B cell (primary cell): ENCODE results near the gene CCDC183. TPM values are rescaled to one million over a fixed set of nuclear protein-coding genes. Genes with fewer than 3 reads are reported as not detected.

Experiments used
- ATAC-seq: fragments of 200-7000 bp; cut with Tn5 transposase; one replicate; pipeline ENCODE4 v1.10.0; 2021; ENCODE audit warnings: low read depth, mild to moderate bottlenecking, moderate number of reproducible peaks, moderate library complexity
- CTCF ChIA-PET: fragments of 350-600 bp; sonication (Branson Sonifier 250); formaldehyde crosslinking; loops from one replicate; lab custom pipeline; 2021; ENCODE audit warnings: antibody characterized with exemption, inconsistent platforms; lab: Charles Lee
- POLR2A ChIA-PET: fragments of 350-600 bp; sonication (Branson Sonifier 250); formaldehyde crosslinking; loops from one replicate; lab custom pipeline; 2021; ENCODE audit warnings: antibody characterized with exemption; lab: Charles Lee
- DNase-seq: peaks from one replicate; pipeline ENCODE4 v3.0.0; 2013
- H2AFZ ChIP-seq: 2 replicates; pipeline ENCODE4 v1.6.1; 2012; ENCODE audit warnings: mild to moderate bottlenecking, low read depth, low read length; ENCODE audit not compliant: insufficient read depth, poor library complexity, severe bottlenecking
- H3K27ac ChIP-seq, 2 donors: 1 replicate in 1 of 2; 2 replicates in 1 of 2; pipeline ENCODE4 v1.5.1; 2012 to 2013; ENCODE audit warnings: low read length in 2 of 2, mild to moderate bottlenecking in 2 of 2, moderate library complexity in 1 of 2
- H3K27me3 ChIP-seq, 4 experiments: fragments of 200-600 bp in 1 of 4; sonication (generic) in 1 of 4; replicated peaks in 1 of 4; 1 replicate in 2 of 4; 2 replicates in 2 of 4; pipeline versions ENCODE4 v1.6.1 to v1.7.0; 2013 to 2016; ENCODE audit warnings: low read length in 3 of 4, mild to moderate bottlenecking in 2 of 4, mixed read lengths in 1 of 4, moderate library complexity in 1 of 4; ENCODE audit not compliant: insufficient read depth in 4 of 4, control insufficient read depth in 3 of 4; ENCODE audit errors: control extremely low read depth in 1 of 4
- H3K36me3 ChIP-seq, 2 experiments: replicated peaks in 1 of 2; 1 replicate in 1 of 2; 2 replicates in 1 of 2; pipeline versions ENCODE4 v1.6.1 to v1.7.1; 2013; ENCODE audit warnings: low read length in 1 of 2; ENCODE audit not compliant: insufficient read depth in 2 of 2, control insufficient read depth in 1 of 2; ENCODE audit errors: control extremely low read depth in 1 of 2, extremely low read depth in 1 of 2
- H3K4me1 ChIP-seq, 2 donors: fragments of 200-600 bp in 1 of 2; sonication (generic) in 1 of 2; 1 replicate in 1 of 2; 2 replicates in 1 of 2; pipeline versions ENCODE4 v1.5.1 to v1.6.1; 2013 to 2017; ENCODE audit warnings: low read length in 2 of 2; ENCODE audit not compliant: control insufficient read depth in 2 of 2, insufficient read depth in 2 of 2
- H3K4me2 ChIP-seq: replicated peaks from 2 replicates; pipeline ENCODE3; 2012; ENCODE audit warnings: mild to moderate bottlenecking, low read depth, low read length; ENCODE audit not compliant: poor library complexity, severe bottlenecking
- H3K4me3 ChIP-seq, 5 experiments: fragments of 200-600 bp in 1 of 5; sonication (generic) in 1 of 5; 1 replicate in 3 of 5; 2 replicates in 2 of 5; pipeline versions ENCODE4 v1.5.1 to v1.7.0; 2011 to 2016; ENCODE audit warnings: low read length in 4 of 5, mild to moderate bottlenecking in 4 of 5, low read depth in 2 of 5, control low read depth in 1 of 5, moderate library complexity in 1 of 5; ENCODE audit not compliant: insufficient read depth in 1 of 5; ENCODE audit errors: control extremely low read depth in 1 of 5, extremely low read depth in 1 of 5
- H3K79me2 ChIP-seq: fragments of 200-600 bp; sonication (generic); one replicate; pipeline ENCODE4 v1.6.0; 2016; ENCODE audit warnings: low read length; ENCODE audit not compliant: control insufficient read depth, insufficient read depth
- H3K9ac ChIP-seq: fragments of 200-600 bp; sonication (generic); 2 replicates; pipeline ENCODE4 v1.6.1; 2017; ENCODE audit warnings: mild to moderate bottlenecking, low read length, moderate library complexity
- H3K9me3 ChIP-seq, 3 donors: one replicate each; pipeline versions ENCODE4 v1.6.1 to v1.7.1; 2013; ENCODE audit warnings: low read length in 2 of 3; ENCODE audit not compliant: control insufficient read depth in 2 of 3, insufficient read depth in 1 of 3; ENCODE audit errors: control extremely low read depth in 1 of 3
- H4K20me1 ChIP-seq: 2 replicates; pipeline ENCODE4 v1.6.0; 2012; ENCODE audit warnings: mild to moderate bottlenecking, low read length; ENCODE audit not compliant: insufficient read depth, control insufficient read depth, poor library complexity, severe bottlenecking
- H3K27ac Mint-ChIP-seq: one replicate; pipeline ENCODE4 v1.8.0; 2021; ENCODE audit warnings: mixed read lengths
- H3K27me3 Mint-ChIP-seq: one replicate; pipeline ENCODE4 v1.8.0; 2021; ENCODE audit warnings: mixed read lengths
- H3K4me1 Mint-ChIP-seq: one replicate; pipeline ENCODE4 v1.8.0; 2021; ENCODE audit warnings: mixed read lengths
- H3K4me3 Mint-ChIP-seq: one replicate; pipeline ENCODE4 v1.8.0; 2021; ENCODE audit warnings: mixed read lengths
- H3K9me3 Mint-ChIP-seq: one replicate; pipeline ENCODE4 v1.8.0; 2022; ENCODE audit warnings: mixed read lengths; ENCODE audit not compliant: insufficient read depth
- EZH2 ChIP-seq: IDR thresholded peaks from 2 replicates; pipeline ENCODE4 v1.6.1; 2012; ENCODE audit warnings: borderline replicate concordance, low read depth, mild to moderate bottlenecking, moderate library complexity, low read length; ENCODE audit not compliant: insufficient read depth, poor library complexity, severe bottlenecking
- WGBS: methylation state at CpG from one replicate; pipeline ENCODE4 v1.1.5; 2013; ENCODE audit warnings: missing lambda C conversion rate; ENCODE audit not compliant: insufficient coverage; 5-methylcytosine and 5-hydroxymethylcytosine counted together
- intact Hi-C: fragments of 100-400 bp; cut with micrococcal nuclease; formaldehyde crosslinking; loops from one replicate; pipeline ENCODE4 v1.10.0; 2022
- polyA plus RNA-seq: library from polyadenylated mRNA; depleted of rRNA; stranded (reverse); fragments of >200 nt; gene quantifications from 2 replicates; pipeline ENCODE4 v1.2.3, GENCODE V29; 2012
- total RNA-seq, 2 donors: library from RNA; stranded (reverse); fragments of 120-200 nt in 1 of 2; gene quantifications; 1 replicate in 1 of 2; 2 replicates in 1 of 2; pipeline versions ENCODE4 v1.2.3 to v1.2.4, GENCODE V29; 2013 to 2022
- TF ChIP-seq, protein P1 (sequence below): fragments of 200-600 bp; IDR thresholded peaks from one replicate; pipeline ENCODE4 v1.8.0; 2022; ENCODE audit warnings: antibody characterized with exemption, mild to moderate bottlenecking

Gene CCDC183
- total and polyA plus RNA-seq, 2 donors (not counting 1 experiment from before 2014, with no cell fraction given): 1.8 to 4.9 TPM

GRCh38 chr9:136747161-136748060 lies 48.7 kb upstream of the CCDC183 start:
- CTCF ChIA-PET: interaction anchor here (0.6 to 4.3 kb wide), 3 partner anchors 10 to 45 kb away, joined by 4 to 47 read pairs (median 25); partner anchors contain the start of gene LCN8
- H3K36me3 ChIP-seq: no peaks in the 10 kb centered on the region
- H3K4me3 ChIP-seq: no peak overlapping the region
- ATAC-seq (no peak), DNase-seq (no peak)
- POLR2A ChIA-PET: interaction anchor here (0.5 to 5.9 kb wide), 3 partner anchors 19 to 47 kb away, joined by 4 to 60 read pairs (median 4); no protein-coding TSS in a partner anchor
- H3K79me2 ChIP-seq: peaks cover 10% of the 10 kb centered on the region
- H3K27me3 ChIP-seq: no peaks in the 10 kb centered on the region
- peak overlapping the region; percentile 96 for H3K27ac Mint-ChIP-seq
- no peak overlapping the region for H2AFZ ChIP-seq
- H3K9ac ChIP-seq: no peak overlapping the region
- peaks cover 68% of the 10 kb centered on the region for H3K4me1 Mint-ChIP-seq
- H3K27me3 Mint-ChIP-seq: no peaks in the 10 kb centered on the region
- H3K27ac ChIP-seq: no peak overlapping the region
- H3K4me2 ChIP-seq: no peak overlapping the region
- peaks cover 4 to 19% (median 15%) of the 10 kb centered on the region in 3 donors for H3K9me3 ChIP-seq
- intact Hi-C loops: no loop called here
- H3K4me3 Mint-ChIP-seq: no peak overlapping the region
- H3K4me1 ChIP-seq: peaks cover 41 to 65% of the 10 kb centered on the region in 2 donors
- H4K20me1 ChIP-seq: no peaks in the 10 kb centered on the region
- TF ChIP-seq, protein P1, sequence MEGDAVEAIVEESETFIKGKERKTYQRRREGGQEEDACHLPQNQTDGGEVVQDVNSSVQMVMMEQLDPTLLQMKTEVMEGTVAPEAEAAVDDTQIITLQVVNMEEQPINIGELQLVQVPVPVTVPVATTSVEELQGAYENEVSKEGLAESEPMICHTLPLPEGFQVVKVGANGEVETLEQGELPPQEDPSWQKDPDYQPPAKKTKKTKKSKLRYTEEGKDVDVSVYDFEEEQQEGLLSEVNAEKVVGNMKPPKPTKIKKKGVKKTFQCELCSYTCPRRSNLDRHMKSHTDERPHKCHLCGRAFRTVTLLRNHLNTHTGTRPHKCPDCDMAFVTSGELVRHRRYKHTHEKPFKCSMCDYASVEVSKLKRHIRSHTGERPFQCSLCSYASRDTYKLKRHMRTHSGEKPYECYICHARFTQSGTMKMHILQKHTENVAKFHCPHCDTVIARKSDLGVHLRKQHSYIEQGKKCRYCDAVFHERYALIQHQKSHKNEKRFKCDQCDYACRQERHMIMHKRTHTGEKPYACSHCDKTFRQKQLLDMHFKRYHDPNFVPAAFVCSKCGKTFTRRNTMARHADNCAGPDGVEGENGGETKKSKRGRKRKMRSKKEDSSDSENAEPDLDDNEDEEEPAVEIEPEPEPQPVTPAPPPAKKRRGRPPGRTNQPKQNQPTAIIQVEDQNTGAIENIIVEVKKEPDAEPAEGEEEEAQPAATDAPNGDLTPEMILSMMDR: no peak
- TF ChIP-seq EZH2: no peak
- peaks cover 2% of the 10 kb centered on the region for H3K9me3 Mint-ChIP-seq
- 67% methylated on average over 19 of the region's 22 CpGs for WGBS
